Tibial nerve (tissue), 3 donors: ENCODE results near the gene UCHL1.

Source experiments
- POLR2A ChIP-seq, 2 donors: fragments of 450-650 bp; IDR thresholded peaks; one replicate each; pipeline ENCODE4 v1.6.1; 2017; ENCODE audit warnings: antibody characterized with exemption in 2 of 2, mild to moderate bottlenecking in 2 of 2, moderate library complexity in 2 of 2
- TF ChIP-seq, protein P1 (sequence below), 5 experiments: fragments of 200-600 bp in 3 of 5; fragments of 450-650 bp in 2 of 5; sonication (generic) in 3 of 5; IDR thresholded peaks; one replicate each; pipeline ENCODE4 v1.5.1; 2016 to 2019; ENCODE audit warnings: antibody characterized with exemption in 5 of 5, mild to moderate bottlenecking in 3 of 5, moderate library complexity in 2 of 5

DNA sequence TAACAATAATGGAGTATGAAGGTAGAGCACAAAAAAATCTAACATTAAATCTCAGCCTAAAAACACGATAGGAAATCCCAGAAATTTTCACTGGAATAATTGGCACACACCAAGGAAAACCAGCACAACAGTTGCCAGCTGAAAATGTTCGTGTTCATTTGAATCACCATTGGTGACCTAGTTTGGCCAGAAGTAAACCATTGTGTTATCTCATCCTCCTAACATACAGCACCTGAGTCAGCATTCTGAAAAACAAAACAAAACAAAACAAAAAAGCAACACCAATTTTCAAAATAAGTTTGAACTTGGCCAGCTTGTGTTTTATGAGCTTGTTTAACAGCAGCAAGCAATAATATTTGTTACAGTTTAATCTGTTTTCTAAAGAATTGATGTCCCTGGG is 41.1 kb downstream of the UCHL1 start:
- TF ChIP-seq, protein P1, sequence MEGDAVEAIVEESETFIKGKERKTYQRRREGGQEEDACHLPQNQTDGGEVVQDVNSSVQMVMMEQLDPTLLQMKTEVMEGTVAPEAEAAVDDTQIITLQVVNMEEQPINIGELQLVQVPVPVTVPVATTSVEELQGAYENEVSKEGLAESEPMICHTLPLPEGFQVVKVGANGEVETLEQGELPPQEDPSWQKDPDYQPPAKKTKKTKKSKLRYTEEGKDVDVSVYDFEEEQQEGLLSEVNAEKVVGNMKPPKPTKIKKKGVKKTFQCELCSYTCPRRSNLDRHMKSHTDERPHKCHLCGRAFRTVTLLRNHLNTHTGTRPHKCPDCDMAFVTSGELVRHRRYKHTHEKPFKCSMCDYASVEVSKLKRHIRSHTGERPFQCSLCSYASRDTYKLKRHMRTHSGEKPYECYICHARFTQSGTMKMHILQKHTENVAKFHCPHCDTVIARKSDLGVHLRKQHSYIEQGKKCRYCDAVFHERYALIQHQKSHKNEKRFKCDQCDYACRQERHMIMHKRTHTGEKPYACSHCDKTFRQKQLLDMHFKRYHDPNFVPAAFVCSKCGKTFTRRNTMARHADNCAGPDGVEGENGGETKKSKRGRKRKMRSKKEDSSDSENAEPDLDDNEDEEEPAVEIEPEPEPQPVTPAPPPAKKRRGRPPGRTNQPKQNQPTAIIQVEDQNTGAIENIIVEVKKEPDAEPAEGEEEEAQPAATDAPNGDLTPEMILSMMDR (IDR thresholded peaks at IDR 0.05), result no peak
- no peak for TF ChIP-seq POLR2A (IDR thresholded peaks at IDR 0.05)
